IPS-NIHi7 (cell line): ENCODE measurements around the gene STPG3.
"Not testable (repeated sequence)": the region's sequence is repeated elsewhere in the genome, so short reads cannot be mapped to it uniquely, and the experiment has no call there.

Experiments
- DNase-seq: peaks from one replicate; pipeline ENCODE4 v3.0.0; 2012; ENCODE audit warnings: mixed read lengths; ENCODE audit errors: extremely low spot score

STPG3 gene

DNA sequence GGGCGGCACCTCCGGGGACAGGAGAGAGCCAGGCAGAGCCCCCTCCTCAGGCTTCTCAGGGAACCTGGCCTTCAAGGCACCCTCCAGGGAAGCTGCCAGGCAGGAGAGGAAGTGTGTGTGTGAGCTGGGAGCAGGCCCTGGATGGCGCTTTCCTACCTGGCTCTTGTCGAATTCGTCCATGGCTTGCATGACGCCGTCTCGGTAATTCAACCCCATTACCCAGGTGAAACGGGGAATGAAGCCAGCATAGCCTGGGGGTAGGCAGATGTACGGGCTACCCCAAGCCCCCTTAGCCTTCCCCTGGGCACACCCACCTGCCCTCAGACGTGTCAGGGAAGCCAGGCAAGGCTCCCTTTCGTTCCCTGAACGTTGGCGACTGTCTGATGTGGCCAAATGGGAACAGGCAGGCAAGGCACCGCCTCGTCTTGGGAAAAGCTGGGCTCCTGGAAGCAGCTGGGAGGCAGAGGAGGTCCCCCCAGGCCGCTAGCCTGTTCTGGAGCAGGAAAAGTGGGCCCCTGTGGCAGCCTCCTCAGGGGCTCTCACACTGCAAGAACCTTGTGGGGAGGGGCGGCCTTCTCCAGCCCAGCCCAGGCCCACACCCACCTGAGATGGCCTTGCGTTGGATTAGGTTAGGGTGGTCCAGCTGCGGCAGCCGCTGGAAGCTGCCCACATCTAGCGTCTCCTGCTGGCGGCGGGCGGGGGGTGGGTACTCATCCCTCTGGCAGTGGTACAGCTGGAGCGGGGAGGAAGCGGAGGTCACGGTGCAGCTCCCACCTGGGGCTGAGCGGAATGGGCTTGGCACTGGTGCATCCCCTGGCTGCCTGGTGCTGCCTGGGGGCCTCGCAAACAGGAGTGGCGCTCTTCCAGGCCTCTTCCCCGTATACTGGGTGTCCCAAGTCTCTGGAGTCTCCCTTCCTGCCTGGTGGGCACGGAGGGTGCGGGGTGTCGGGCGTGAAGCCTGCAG lies 6.3 kb upstream of the STPG3 start:
- DNase-seq, result no peak

DNA sequence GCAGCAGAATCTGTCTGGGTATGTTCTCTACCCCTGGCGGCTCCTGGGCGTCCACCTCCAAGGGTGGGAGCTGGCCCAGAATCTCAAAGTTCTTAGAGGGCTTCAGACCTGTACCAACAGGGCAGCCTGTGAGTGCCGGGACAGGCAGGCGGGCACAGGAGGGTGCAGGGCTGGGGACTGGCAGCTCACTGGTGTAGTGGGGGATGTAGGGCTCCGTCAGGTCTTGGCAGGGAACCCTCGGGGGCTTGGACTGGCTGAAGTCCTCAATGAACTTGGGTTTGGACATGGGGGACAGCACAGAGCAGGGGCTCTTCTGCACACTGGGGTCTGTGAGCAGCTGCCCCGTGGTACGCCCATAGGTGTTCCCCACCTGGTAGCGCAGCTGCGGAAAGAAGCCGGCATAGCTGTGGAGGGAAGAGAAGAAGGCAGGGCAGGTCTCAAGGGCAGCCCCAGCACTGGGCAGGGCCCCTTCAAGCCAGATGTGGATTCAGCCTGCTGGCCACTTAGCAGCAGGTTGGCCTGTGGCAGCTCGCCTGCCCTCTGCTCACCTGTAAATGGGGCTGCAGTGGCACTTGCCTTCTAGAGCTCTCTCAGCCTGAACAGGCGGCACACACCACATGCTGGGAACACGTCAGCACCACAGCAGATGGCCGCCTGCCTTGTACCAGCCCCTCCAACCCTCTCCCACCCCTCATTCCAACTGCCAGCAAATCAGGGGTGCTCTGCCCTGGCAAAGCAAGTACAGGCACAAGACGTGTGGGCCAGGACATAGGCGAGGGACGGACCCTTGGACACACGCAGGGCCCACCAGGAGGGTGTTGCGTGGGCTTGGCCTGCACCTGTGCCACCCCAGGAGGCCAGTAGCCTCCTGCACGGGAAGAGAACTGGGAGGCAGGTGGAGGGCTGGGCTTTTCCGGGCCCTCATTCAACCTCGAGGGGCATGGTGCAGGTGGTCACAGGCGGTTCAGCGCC lies 5.3 kb upstream of the STPG3 start:
- no peak for DNase-seq

DNA sequence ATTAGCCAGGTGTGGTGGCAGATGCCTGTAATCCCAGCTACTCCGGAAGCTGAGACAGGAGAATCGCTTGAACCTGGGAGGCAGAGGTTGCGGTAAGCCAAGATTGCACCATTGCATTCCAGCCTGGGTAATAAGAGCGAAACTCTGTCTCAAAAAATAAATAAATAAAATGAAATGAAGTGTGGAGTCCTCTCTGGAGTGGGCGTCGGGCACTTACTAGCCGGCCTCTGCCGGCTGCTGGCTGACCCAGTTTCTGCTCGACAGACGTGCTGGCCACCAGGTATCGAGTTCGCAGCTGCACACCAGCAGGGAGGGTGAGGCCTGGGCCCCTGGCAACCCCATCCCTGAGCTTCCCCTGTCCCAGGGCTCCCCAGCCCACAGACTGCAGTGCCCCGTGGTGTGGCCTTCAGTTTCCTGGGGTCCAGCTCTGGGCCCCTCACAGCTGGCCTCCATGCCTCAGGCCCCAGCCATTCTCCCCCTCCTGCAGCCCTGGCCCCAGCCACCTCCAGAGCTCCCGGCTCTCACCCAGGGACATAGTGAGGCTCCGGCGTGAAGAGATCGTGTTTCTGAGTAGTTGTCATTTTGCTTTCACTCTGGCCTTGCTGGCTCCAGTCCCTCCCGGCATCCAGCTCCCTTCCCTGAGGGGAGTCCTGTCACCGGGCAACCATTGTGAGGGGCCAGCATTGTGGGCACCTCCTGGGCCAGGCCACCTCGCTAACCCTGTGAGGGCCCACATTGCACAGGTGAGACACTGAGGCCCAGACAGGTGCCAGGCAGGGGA lies 3.8 kb upstream of the STPG3 start:
- DNase-seq, result no peak

DNA sequence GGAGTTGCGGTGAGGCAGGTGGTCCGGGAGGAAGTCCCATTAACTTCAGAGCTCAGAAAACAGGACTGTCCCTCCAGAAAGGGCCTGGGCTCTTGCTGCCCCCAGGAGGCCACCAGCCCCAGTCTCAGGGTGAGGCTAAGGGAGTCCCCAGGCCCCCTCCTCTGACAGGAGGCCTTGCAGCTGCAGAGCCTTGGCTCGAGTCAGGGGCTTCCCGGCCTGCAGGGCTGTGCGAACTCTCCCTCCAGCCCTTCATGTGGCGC lies 3.2 kb upstream of the STPG3 start:
- no peak for DNase-seq

DNA sequence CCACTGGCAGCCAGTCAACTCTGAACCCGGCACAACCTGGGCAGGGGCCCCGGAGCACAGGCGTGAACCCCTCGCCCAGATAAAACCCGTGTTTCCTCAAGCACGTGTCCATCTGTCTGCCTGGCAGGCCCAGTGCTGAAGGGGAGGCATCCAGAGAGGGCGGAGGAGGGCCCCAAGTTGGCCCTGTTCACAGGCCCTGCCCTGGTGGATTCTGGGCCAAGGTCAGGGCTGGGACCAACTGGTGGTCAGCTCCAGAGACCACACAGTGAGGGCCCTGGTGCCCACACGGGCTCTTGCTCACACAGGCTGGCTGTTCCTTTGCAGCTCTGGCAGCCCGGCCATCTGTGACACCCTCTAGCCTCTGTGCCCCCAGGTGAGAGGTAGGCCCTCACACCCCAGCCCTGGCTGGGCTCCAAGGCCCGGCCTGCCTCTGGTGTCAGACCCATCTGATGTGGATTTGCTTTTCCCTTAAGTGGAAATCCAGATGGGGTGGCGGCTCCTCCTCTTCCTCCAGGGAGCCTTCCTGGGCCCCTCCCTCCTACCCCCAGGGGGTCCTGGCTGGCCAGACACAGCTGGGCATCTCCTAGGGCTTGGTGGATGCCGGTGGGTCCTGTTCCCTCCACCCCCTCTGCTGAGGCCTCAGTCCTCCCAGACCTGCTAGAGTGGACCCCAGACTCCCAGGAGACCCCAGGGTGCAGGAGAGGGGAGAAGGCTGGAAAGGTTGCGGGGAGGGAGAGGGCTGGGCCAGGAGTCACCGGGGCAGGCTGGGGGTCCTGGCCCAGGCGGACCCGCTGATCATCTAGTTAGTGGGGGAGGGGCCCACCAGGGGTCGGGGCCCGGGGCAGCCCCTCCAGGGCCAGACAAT lies 525 bp upstream of the STPG3 start:
- DNase-seq, result no peak

DNA sequence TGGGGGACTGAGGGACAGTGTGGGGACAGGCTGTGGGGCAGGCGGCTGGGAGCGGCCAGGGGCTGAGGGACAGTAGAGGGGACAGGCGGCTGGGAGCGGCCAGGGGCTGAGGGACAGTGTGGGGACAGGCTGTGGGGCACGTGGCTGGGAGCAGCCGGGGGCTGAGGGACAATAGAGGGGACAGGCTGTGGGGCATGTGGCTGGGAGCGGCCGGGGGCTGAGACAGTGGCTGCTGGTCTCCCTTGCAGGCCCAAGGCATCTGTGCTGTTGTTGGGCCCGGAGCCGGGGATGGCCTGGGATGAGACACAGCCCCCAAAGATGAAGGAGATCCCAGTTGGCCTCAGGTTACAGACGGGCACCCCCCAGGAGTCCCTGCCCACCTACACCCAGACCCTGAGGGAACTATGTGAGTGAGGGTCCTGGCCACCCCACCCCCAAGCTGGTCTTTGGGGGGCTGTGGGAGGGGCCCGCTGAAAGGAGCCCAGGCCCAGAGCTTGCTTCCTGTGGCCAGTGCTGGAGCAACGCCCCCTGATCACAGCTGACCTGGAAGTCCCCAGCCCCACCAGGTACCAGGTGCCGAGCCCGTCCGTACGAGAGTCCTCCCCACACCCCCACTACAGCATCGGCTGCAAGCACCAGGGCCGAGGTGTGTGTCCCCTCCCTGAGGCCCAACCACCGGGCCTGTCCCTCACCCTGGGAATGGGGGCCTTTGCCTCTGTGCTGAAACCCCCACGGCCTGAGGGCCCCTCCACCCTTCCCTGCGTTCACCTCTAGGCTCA lies 593 bp downstream of the STPG3 start:
- no peak for DNase-seq

DNA sequence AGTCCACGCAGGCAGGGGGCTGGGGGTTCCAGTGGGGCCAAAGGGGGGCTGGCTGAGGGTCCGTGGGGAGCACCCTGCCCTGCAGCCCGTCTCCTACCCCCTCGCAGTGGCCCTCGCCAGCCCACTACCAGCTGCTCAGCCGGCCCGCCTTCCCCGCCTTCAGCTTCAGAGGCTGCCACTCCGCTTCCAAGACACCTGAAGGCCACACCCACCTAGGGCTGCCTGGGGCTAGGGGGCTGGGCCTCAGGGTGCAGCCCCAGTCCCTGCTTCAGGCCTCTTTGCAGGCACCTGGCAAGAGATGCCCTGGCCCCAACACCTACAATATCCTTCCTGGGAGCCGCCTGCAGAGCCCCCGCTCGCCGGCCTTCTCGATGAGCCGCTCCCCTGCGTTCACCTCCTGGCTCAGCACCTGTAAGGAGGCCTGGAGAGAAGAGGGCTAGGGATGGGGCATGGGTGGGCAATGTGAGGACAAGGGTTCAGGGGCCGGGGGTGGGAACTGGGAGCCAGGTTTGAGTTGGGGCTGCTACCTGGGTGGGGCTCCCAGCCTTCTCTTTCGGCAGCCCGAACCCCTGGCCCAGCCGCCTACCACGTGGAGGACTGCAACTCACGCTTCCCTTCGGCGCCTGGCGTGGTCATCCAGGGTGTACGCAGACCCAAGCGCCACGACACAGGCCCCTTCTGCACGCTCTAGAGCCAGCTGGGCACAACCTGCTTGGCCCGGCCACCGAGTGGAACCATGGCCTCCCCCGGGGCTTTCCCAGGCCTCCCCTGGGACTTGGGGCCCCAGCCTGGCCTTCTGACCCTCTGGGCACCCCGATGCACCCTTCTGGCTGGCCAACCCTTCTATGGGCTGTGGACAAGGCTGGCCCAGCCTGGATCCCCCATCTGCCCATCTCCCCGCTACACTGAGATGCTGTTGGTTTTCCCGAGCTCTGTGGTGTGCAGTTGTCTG lies 1.7 kb downstream of the STPG3 start:
- DNase-seq, result peak; percentile 58

DNA sequence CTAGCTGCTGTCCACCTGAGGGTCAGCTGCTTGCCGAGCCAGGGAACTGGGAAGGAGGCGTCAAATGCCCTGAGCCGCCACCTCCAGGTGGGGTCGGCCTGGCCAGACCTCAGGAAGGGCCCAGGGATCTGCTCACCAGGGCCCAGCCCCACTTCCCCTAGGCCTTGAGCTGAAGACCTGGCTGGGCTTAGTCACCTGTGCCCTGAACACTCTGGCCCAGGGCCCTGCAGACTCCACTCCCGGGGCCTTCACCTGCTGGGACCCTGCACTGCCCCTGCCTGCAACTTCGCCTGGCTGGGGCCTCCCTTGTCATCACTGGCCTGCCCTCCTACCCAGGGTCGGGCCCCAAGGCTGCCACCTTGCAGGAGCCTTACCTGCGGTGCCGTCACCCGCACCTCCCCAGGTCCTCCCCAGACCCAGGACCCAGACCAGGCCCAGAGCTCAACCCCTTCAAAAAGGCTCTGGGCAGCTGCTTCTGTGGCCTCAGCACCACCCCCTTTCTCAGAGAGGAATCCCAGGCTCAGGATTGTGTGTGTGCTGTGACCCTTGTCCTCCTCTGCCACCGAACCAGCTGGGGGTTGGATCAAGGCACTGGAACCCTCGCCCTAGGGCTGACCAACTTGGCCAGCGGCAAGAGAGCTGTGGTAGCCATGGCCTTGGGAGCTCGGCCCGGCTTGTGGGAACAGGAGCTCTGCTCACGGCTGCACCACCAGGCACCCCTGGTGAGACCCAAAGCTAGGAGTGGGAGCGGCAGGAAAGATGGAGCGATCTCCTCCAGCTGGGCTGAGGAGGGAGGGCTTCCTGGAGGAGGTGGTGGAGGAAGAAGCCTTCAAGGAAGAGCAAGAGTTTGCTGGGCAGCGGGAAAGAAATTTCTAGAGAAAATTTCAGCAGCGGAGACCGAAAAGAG lies 2.9 kb downstream of the STPG3 start:
- DNase-seq, result no peak

DNA sequence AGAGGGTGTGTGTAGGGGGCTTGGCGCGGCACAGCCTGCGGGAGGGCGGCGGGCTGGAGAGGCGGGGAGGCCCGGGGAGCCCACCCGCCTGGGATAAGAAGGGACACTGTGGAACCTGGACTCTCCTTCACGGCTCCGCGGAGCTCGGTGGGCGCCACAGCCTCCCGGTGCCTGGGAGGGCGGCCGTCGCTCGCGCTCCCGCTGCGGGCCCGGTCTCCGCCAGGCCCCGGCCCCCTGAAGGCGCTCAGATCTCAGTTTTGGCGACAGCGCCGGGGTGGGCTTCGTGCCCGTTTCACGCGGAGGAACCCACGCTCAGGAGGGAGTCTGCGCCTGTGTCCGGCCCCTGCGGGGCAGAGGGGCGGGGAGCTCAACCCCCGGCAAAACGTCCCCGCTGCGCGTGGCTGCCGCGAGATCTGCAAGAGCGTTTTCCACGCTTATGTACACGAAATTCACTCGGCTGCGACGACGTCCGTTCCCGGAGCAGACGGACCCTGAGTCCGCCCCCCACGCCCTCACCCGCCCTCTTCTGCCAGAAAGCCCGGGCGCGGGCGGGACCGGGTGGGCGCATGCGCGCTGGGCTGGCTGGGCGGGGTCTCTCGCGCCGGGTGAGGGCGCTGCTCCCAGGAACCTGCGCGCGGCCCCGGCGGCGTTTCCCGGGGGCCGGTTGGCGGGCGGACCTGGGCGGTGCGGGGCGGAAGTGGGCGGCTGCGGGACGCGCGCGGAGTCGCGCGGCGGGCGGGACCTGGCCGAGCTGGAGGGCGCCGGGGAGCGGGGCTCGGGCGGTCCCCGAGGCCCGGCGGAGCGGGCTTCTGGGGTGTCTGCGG lies 3.8 kb downstream of the STPG3 start, which contains the start of gene NELFB:
Gene NELFB (plus strand): TSS at position 704 of the 824 bp plus-strand sequence.
- DNase-seq, result peak; percentile 99

DNA sequence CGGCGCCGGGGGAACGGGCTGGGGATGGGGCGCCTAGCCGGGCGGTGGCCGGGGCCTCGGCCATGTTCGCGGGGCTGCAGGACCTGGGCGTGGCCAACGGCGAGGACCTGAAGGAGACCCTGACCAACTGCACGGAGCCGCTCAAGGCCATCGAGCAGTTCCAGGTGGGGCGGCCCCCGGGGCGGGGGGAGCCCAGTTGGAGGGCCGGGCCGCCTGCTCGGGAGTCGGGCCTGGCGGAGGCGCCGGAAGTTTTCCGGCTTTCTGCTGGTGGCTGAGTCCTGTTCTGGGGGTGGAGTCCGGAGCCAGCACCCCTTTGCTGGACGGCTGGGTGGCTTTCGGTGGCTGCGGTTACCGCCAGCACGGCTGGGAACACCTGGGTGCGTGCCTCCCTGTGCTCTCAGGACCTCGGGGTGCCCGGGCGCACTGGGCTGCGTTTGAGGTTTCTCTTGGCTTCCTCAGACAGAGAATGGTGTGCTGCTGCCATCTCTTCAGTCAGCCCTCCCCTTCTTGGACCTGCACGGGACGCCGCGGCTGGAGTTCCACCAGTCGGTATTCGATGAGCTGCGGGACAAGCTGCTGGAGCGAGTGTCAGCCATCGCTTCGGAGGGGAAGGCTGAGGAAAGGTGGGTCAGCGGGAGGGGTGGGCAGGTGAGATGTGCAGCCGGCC lies 4.5 kb downstream of the STPG3 start:
- DNase-seq, result peak; percentile 72

DNA sequence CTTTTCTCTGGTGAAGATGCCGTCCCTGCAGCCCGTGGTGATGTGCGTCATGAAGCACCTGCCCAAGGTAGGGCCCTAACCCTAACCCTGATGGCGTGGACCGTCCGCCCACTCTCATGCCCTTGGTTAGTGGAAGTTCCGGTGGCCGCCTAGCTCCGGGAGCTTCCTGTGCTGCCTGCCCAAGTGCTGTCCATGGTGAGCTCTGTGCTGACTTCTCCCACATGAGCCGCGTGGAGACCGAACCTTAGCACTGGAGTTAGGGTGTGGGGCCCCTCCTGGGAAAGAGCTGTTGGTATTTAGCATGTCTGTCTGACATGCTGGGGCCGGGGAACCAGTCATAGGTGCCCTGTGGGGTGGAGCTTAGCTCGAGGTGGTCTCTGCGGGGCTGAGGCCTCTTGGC lies 5.3 kb downstream of the STPG3 start:
- no peak for DNase-seq

DNA sequence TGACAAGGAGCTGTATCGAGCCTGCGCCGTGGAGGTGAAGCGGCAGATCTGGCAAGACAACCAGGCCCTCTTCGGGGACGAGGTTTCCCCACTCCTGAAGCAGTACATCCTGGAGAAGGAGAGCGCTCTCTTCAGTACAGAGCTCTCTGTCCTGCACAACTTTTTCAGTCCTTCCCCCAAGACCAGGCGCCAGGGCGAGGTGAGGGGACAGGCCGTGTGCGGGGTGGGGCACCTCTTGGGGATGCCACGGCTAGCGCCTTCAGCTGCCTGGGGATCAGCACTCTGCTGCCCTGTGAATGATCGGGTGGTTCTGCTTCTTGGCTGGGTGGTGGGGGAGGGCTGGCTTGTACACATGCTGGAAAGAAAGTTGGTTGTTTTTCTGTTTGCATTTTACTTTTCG lies 5.8 kb downstream of the STPG3 start:
- DNase-seq, result no peak

DNA sequence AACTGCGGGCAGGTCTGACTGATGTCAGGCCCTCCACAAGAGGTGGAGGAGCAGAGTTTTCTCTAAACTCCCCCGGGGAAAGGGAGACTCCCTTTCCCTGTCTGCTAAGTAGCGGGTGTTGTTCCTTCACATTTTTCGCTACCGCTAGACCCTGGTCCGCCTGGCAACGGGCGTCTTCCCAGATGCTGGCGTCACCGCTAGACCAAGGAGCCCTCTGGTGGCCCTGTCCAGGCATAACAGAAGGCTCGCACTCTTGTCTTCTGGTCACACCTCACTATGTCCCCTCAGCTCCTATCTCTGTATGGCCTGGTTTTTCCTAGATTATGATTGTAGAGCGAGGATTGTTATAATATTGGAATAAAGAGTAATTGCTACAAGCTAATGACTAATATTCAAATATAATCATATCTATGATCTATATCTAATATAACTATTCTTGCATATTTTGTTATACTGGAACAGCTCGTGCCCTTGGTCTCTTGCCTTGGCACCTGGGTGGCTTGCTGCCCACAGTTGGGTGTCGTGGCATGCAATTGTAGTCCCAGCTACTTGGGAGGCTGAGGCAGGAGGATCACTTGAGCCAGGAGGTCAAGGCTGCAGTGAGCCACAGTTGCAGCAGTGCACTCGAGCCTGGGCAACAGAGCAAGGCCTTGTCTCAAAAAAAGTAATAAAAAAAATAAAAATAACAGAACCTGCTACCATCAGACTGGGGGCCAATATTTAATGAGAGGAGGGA lies 11.3 kb downstream of the STPG3 start:
- DNase-seq, result not testable (repeated sequence)

DNA sequence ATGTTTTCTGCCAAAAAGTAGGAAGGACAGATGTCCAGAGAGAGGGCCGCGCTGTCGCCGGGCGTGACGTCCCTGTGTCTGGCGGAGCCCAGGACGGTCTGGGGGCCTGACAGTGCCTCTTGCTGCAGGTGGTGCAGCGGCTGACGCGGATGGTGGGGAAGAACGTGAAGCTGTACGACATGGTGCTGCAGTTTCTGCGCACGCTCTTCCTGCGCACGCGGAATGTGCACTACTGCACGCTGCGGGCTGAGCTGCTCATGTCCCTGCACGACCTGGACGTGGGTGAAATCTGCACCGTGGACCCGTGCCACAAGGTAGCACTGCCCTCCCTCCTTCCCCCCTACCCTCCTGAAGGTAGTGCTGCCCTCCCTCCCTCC lies 11.8 kb downstream of the STPG3 start:
- no peak for DNase-seq

DNA sequence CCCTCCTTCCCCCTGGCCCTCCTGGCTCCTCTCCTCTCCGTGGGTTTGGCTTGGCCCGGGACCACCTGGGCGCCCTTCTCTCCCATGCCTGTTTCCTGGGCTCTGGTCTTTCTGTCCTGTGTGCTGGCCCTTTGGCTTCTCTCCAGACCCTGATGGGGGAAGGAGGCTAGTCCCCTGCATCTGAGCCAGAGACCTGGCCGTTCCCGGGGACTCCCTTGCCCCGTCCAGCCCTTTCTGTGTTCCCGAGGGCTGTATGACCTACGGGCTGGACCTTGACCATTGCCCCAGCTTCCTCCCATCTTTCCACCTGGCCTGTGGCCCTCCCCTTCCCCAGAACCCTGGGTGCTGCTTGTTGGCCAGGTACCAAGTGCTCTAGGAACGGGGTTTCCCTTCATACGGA lies 12.4 kb downstream of the STPG3 start:
- no peak for DNase-seq

DNA sequence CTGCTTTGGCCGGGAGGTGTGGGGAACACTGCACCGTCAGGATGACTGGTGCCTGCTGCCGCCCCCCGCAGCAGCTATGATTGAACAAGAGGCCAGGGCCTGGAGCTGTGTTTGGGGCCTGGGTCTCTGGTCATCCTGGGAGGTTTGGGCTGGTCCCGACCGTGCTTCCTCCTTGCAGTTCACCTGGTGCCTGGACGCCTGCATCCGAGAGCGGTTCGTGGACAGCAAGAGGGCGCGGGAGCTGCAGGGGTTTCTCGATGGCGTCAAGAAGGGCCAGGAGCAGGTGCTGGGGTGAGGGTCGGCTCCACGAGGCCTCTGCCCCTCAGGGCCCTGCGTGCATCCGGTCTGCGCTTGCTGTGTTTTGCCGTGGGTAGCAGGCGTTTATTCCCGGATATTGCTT lies 13.0 kb downstream of the STPG3 start:
- no peak for DNase-seq
